ENCODE measurements around the gene TMTC4.
"Not testable (repeated sequence)": the region's sequence is repeated elsewhere in the genome, so short reads cannot be mapped to it uniquely, and the experiment has no call there.

The TMTC4 gene

GRCh38 chr13:100620792-100621191 is 53.8 kb downstream of the TMTC4 start:
- no peak for DNase-seq (ENCODE audit: low read depth)

GRCh38 chr13:100619940-100620339 is 54.7 kb downstream of the TMTC4 start:
- no peak for DNase-seq (ENCODE audit: low read depth)

- not testable (repeated sequence) for DNase-seq (ENCODE audit: low read depth)
Observed at GRCh38 chr13:100618897-100619296, 55.7 kb downstream of the TMTC4 start.

GRCh38 chr13:100613031-100613430 is 61.6 kb downstream of the TMTC4 start:
- DNase-seq (ENCODE audit: low read depth) = no peak

- peak; percentile 50 for DNase-seq (ENCODE audit: low read depth)
Observed at GRCh38 chr13:100611678-100612492, 62.7 kb downstream of the TMTC4 start.

GRCh38 chr13:100610391-100611347 is 63.9 kb downstream of the TMTC4 start:
- DNase-seq (ENCODE audit: low read depth) = peak; percentile 45

- peak; percentile 71 for DNase-seq (ENCODE audit: low read depth)
Observed at GRCh38 chr13:100608906-100609305, 65.7 kb downstream of the TMTC4 start.

GRCh38 chr13:100608489-100608888 is 66.1 kb downstream of the TMTC4 start:
- no peak for DNase-seq (ENCODE audit: low read depth)

- DNase-seq (ENCODE audit: low read depth) = no peak
Observed at GRCh38 chr13:100604918-100605710, 69.5 kb downstream of the TMTC4 start.

GRCh38 chr13:100602493-100603111 is 72.0 kb downstream of the TMTC4 start:
- no peak for DNase-seq (ENCODE audit: low read depth)

- DNase-seq (ENCODE audit: low read depth) = no peak
Observed at GRCh38 chr13:100601716-100602115, 72.9 kb downstream of the TMTC4 start.

GRCh38 chr13:100600915-100601314 is 73.7 kb downstream of the TMTC4 start:
- DNase-seq (ENCODE audit: low read depth) = no peak

- DNase-seq (ENCODE audit: low read depth) = no peak
Observed at GRCh38 chr13:100600461-100600860, 74.1 kb downstream of the TMTC4 start.

GRCh38 chr13:100597253-100597652 is 77.3 kb downstream of the TMTC4 start:
- DNase-seq (ENCODE audit: low read depth) = no peak

GRCh38 chr13:100596516-100596915 is 78.1 kb downstream of the TMTC4 start:
- DNase-seq (ENCODE audit: low read depth) = no peak

GRCh38 chr13:100594731-100595130 is 79.9 kb downstream of the TMTC4 start:
- no peak for DNase-seq (ENCODE audit: low read depth)

- no peak for DNase-seq (ENCODE audit: low read depth)
Observed at GRCh38 chr13:100594255-100594654, 80.3 kb downstream of the TMTC4 start.

GRCh38 chr13:100589178-100589725 is 85.3 kb downstream of the TMTC4 start:
- DNase-seq (ENCODE audit: low read depth) = no peak

- peak; percentile 73 for DNase-seq (ENCODE audit: low read depth)
Observed at GRCh38 chr13:100588331-100589177, 86.0 kb downstream of the TMTC4 start, which contains the start of gene GGACT. GGACT (minus strand) TSS chr13:100588789; CDS start chr13:100532591, 56,198 bp downstream.

GRCh38 chr13:100584896-100585295 is 89.7 kb downstream of the TMTC4 start:
- DNase-seq (ENCODE audit: low read depth) = no peak
